Immature natural killer cell (primary cell): ENCODE measurements around the gene ZNF638. TPM values are rescaled to one million over a fixed set of nuclear protein-coding genes. Genes with fewer than 3 reads are reported as not detected.

ENCODE experiments used
- DNase-seq, 3 donors: peaks; one replicate each; pipeline ENCODE4 v3.0.0; 2022; ENCODE audit warnings: mixed read lengths in 1 of 3
- H3K27ac Mint-ChIP-seq, 6 donors: one replicate each; pipeline ENCODE4 v1.8.0; 2020; ENCODE audit warnings: mixed read lengths in 6 of 6, mild to moderate bottlenecking in 5 of 6, inconsistent platforms in 4 of 6, moderate library complexity in 3 of 6
- H3K27me3 Mint-ChIP-seq, 3 donors: one replicate each; pipeline ENCODE4 v1.8.0; 2020 to 2021; ENCODE audit warnings: low read depth in 3 of 3, mild to moderate bottlenecking in 3 of 3, mixed read lengths in 3 of 3, moderate library complexity in 3 of 3, inconsistent platforms in 1 of 3
- H3K36me3 Mint-ChIP-seq, 3 donors: one replicate each; pipeline ENCODE4 v1.8.0; 2020; ENCODE audit warnings: mixed read lengths in 3 of 3, inconsistent platforms in 2 of 3, mild to moderate bottlenecking in 2 of 3
- H3K4me1 Mint-ChIP-seq, 2 donors: one replicate each; pipeline ENCODE4 v1.8.0; 2020; ENCODE audit warnings: inconsistent platforms in 2 of 2, mild to moderate bottlenecking in 2 of 2, mixed read lengths in 2 of 2, moderate library complexity in 1 of 2
- H3K4me3 Mint-ChIP-seq, 5 donors: one replicate each; pipeline ENCODE4 v1.8.0; 2020; ENCODE audit warnings: mild to moderate bottlenecking in 5 of 5, mixed read lengths in 5 of 5, inconsistent platforms in 3 of 5, moderate library complexity in 3 of 5
- H3K9me3 Mint-ChIP-seq, 6 donors: one replicate each; pipeline ENCODE4 v1.8.0; 2020; ENCODE audit warnings: mild to moderate bottlenecking in 6 of 6, mixed read lengths in 6 of 6, inconsistent platforms in 4 of 6, moderate library complexity in 3 of 6
- polyA plus RNA-seq, 3 donors: library from polyadenylated mRNA; unstranded; fragments of 300-500 nt; fragmentation: Illumina TruSeq; gene quantifications; one replicate each; pipeline ENCODE4 v1.2.3, GENCODE V29; 2021

ZNF638 gene
- polyA plus RNA-seq, 3 donors from 2014 or later: 9.4 to 37.7 (median 21.8) TPM

DNA sequence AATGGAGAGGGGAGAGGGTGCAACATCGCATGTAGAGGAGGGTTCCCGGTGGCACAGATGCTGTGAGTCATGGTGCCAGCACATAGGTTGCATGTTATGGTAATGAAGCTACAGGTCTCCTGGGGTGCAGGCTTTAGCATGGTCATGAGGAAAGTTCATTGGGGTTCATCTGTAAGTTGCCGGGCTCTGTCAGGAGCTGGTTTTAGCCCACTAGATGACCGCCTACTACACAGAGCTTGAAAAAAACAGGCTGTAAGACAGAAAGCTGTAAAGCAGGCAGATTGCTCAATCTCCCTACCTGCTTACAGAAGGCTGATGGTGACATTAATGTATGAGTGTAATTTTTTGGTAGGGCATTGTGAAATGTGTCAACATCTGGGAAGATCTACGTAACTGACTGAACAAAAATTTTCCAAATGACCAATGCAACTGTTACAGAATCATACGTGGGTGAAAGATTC lies 145.7 kb downstream of the ZNF638 start:
- no peaks in the 10 kb centered on the region for H3K36me3 Mint-ChIP-seq
- no peaks in the 10 kb centered on the region for H3K9me3 Mint-ChIP-seq
- H3K4me1 Mint-ChIP-seq: no peaks in the 10 kb centered on the region
- H3K27ac Mint-ChIP-seq: no peak overlapping the region
- H3K27me3 Mint-ChIP-seq: peaks cover 0 to 10% (median 3%) of the 10 kb centered on the region in 3 donors
- DNase-seq: no peak
- H3K4me3 Mint-ChIP-seq: no peak overlapping the region

DNA sequence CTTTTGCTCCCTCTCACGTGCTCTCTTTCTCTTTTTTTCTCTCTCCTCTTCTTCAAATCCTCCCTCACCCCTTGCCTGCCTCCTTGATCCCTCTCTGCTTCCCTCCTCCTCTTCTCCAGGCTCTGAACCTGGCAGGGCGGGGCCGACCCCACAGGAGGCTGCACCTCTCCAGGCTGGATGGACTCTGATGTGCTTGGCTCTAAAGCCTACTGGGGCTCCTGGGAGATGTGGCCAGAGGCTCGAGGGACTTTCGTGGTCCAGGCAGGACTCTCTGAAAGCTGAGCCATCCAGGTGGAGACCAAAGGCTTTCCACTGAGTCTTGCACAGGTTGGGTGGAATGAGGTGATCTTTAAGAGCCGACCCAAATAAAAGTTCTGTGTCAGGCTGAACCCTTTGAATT lies 147.2 kb downstream of the ZNF638 start:
- Mint-ChIP-seq H3K27me3 (peaks cover 0 to 7% (median 2%) of the 10 kb centered on the region in 3 donors), H3K4me3 (no peak overlapping the region), H3K4me1 (no peaks in the 10 kb centered on the region), H3K9me3 (no peaks in the 10 kb centered on the region), H3K27ac (no peak overlapping the region), H3K36me3 (no peaks in the 10 kb centered on the region)
- no peak for DNase-seq

DNA sequence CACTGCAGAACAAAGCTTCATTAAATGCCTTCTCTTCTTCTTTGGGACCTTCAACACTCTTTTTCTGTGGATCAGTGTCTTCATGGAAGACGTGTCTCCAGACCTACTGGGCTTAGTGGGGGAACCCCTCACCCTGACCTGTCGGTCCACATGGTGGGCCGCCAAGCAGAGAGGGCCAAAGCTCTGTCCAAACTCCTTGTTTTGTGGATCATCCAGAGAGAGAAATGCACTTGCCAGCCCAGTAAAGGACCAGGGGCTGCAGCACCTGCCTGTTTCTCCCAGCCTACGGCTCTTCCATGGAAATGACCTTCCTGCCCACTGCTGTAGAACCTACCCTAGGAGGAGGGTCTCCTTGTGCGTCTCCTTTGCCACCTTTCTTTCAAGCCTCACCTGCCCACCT lies 147.7 kb downstream of the ZNF638 start:
- H3K27ac Mint-ChIP-seq: no peak overlapping the region

DNA sequence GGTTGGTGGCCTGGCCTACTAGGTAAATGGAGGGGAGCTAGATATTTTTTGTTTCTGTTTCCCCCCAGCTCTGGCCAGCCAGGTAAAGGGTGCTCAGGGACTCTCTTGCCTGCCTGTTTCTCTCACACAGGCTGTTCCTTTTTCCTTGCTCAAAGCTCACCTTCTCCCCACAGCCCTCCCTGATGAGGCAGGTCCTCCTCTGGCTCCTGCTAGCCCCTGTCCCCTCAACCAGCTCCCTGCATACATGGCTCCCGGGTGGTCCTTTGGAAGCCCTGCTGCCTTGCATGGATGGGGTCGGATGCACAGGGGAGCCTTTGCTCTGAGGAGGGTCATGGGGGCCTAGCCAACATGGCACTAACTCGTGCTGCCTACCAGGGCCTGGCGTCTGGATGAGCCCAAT lies 149.5 kb downstream of the ZNF638 start:
- H3K4me3 Mint-ChIP-seq: no peak overlapping the region
- H3K27ac Mint-ChIP-seq: no peak overlapping the region
- DNase-seq: no peak
- H3K9me3 Mint-ChIP-seq: no peaks in the 10 kb centered on the region
- no peaks in the 10 kb centered on the region for H3K4me1 Mint-ChIP-seq
- no peaks in the 10 kb centered on the region for H3K36me3 Mint-ChIP-seq
- peaks cover 0 to 7% (median 7%) of the 10 kb centered on the region in 3 donors for H3K27me3 Mint-ChIP-seq

More for the DNA sequence above, 147.7 kb downstream of the ZNF638 start:
- H3K9me3 Mint-ChIP-seq: no peaks in the 10 kb centered on the region
- H3K4me3 Mint-ChIP-seq: no peak overlapping the region
- DNase-seq: no peak
- peaks cover 0 to 7% (median 2%) of the 10 kb centered on the region in 3 donors for H3K27me3 Mint-ChIP-seq
- H3K4me1 Mint-ChIP-seq: no peaks in the 10 kb centered on the region
- H3K36me3 Mint-ChIP-seq: no peaks in the 10 kb centered on the region

DNA sequence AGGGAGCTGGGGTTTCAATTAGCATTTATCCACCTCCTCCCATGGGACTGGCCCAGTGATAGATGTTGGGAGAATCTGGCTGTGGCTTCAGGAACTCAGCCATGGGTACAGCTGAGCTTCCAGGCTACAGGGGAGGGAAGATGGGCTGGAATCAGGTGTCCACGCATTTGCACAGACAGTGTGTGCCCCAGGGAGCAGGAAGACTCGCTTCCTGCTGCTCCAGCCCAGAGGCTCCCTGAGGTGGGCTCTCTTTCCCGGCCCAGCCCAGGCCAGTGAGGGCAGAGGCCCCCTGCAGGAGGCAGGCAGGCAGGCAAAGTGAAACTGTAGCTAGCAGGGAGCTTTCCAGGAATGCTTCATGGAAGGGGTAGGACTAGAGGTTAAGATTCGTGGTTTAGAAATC lies 150.5 kb downstream of the ZNF638 start:
- Mint-ChIP-seq H3K4me1 (no peaks in the 10 kb centered on the region), H3K9me3 (no peaks in the 10 kb centered on the region), H3K36me3 (no peaks in the 10 kb centered on the region), H3K27me3 (peaks cover 0 to 7% (median 7%) of the 10 kb centered on the region in 3 donors), H3K27ac (no peak overlapping the region), H3K4me3 (no peak overlapping the region)
- DNase-seq: no peak

DNA sequence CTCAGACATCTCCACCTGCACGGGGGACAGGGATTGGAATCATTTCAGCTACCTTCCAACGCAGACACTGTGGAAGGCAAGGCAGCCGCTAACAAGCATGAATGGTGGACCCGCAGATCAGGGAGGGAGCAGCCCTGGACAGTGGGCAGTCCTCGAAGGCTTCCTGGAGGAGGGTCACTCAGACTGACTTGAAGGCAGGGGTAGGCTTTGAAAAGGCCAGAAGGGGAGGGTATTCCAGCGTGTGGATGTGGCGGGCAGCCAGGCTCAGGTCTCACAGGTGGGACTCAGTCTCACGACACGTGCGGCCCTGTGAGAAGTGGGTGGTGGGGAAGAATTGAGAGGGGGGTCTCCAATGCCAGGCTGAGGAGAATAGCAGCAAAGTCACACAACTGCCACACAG lies 151.7 kb downstream of the ZNF638 start:
- Mint-ChIP-seq H3K36me3 (no peaks in the 10 kb centered on the region), H3K4me1 (no peaks in the 10 kb centered on the region), H3K4me3 (no peak overlapping the region), H3K9me3 (no peaks in the 10 kb centered on the region), H3K27me3 (peaks cover 0 to 7% (median 7%) of the 10 kb centered on the region in 3 donors), H3K27ac (no peak overlapping the region)
- DNase-seq: no peak

DNA sequence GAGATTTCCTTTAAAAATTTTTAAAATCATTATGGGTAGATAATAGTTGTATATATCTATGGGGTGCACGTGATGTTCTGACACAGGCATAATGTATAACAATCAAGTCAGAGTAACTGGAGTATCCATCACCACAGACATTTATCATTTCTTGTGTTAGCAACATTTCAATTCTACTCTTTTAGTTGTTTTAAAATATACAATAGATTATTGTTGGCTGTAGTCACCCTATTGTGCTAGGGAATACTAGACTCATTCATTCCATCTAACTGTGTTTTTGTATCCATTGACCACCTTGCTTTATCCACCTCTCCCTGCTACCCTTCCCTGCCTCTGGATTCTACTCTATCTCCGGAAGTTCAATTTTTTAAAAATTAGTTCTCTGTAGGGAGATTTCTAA lies 152.8 kb downstream of the ZNF638 start:
- DNase-seq: no peak
- Mint-ChIP-seq H3K27ac (no peak overlapping the region), H3K9me3 (no peaks in the 10 kb centered on the region), H3K4me3 (no peak overlapping the region), H3K4me1 (no peaks in the 10 kb centered on the region), H3K36me3 (no peaks in the 10 kb centered on the region), H3K27me3 (peaks cover 5 to 7% (median 7%) of the 10 kb centered on the region in 3 donors)

Other genes with a start within 250 kb of the ZNF638 start
- 10 to 100 TPM; 13.7 to 23.6 (median 16.3) TPM for gene MCEE, start 201.6 kb upstream of the ZNF638 start, polyA plus RNA-seq
- 10 to 100 TPM in 2 of 3 donors, 1 to 10 TPM in 1; 7.7 to 22.6 (median 13.4) TPM for gene MPHOSPH10, start 201.1 kb upstream of the ZNF638 start, polyA plus RNA-seq
- 1 to 10 TPM; 1.3 to 2.5 (median 1.6) TPM for gene PAIP2B, start 104.7 kb upstream of the ZNF638 start, polyA plus RNA-seq
- gene DYSF, start 121.8 kb downstream of the ZNF638 start, polyA plus RNA-seq: 1 to 10 TPM; 3.4 to 5.0 (median 4.2) TPM